ENCODE measurements around the gene ZNF574.

The ZNF574 gene

GRCh38 chr19:42105368-42105767 is 29.4 kb downstream of the ZNF574 start:
- no peak for DNase-seq

GRCh38 chr19:42108527-42109389 is 32.8 kb downstream of the ZNF574 start:
- peak; percentile 96 for DNase-seq

GRCh38 chr19:42109896-42110295 is 33.9 kb downstream of the ZNF574 start:
- no peak for DNase-seq

- no peak for DNase-seq
These were observed 34.7 kb downstream of the ZNF574 start for GRCh38 chr19:42110658-42111057.

- DNase-seq, result no peak
These were observed 35.4 kb downstream of the ZNF574 start for GRCh38 chr19:42111384-42111783.

- no peak for DNase-seq
These were observed 35.8 kb downstream of the ZNF574 start for GRCh38 chr19:42111811-42112210.

GRCh38 chr19:42113641-42114348 is 37.8 kb downstream of the ZNF574 start:
- DNase-seq, result peak; percentile 62

- peak; percentile 78 for DNase-seq
These were observed 38.4 kb downstream of the ZNF574 start for GRCh38 chr19:42114412-42114811.

- no peak for DNase-seq
These were observed 39.3 kb downstream of the ZNF574 start for GRCh38 chr19:42115219-42115618.

GRCh38 chr19:42115705-42116104 is 39.7 kb downstream of the ZNF574 start:
- no peak for DNase-seq

- DNase-seq, result no peak
These were observed 40.5 kb downstream of the ZNF574 start for GRCh38 chr19:42116308-42117075.

- no peak for DNase-seq
These were observed 41.1 kb downstream of the ZNF574 start for GRCh38 chr19:42117076-42117475.

GRCh38 chr19:42120276-42120980 is 44.5 kb downstream of the ZNF574 start:
- no peak for DNase-seq

- DNase-seq, result no peak
These were observed 45.2 kb downstream of the ZNF574 start for GRCh38 chr19:42121036-42121621.

GRCh38 chr19:42121656-42122069 is 45.7 kb downstream of the ZNF574 start:
- no peak for DNase-seq

- DNase-seq, result no peak
These were observed 47.0 kb downstream of the ZNF574 start for GRCh38 chr19:42122691-42123607.

- no peak for DNase-seq
These were observed 47.8 kb downstream of the ZNF574 start for GRCh38 chr19:42123765-42124164.

GRCh38 chr19:42124386-42124901 is 48.5 kb downstream of the ZNF574 start:
- no peak for DNase-seq

- no peak for DNase-seq
These were observed 49.6 kb downstream of the ZNF574 start for GRCh38 chr19:42125536-42125935.

- no peak for DNase-seq
These were observed 50.6 kb downstream of the ZNF574 start for GRCh38 chr19:42126574-42126973.
